ENCODE results near the gene SCARF1. TPM values are rescaled to one million over a fixed set of nuclear protein-coding genes. Genes with fewer than 3 reads are reported as not detected.

SCARF1 gene
- total RNA-seq, 1 donor from 2014 or later: 37.4 TPM

GRCh38 chr17:1638624-1639300 is 6.8 kb downstream of the SCARF1 start:
- H3K27me3 ChIP-seq (ENCODE audit: low read depth): no peaks in the 10 kb centered on the region
- ATAC-seq (no peak), DNase-seq (no peak)
- H3K36me3 ChIP-seq: peaks cover 44% of the 10 kb centered on the region
- no peaks in the 10 kb centered on the region for H3K9me3 ChIP-seq
- H3K4me1 ChIP-seq: peaks cover 12% of the 10 kb centered on the region
- no peak overlapping the region for H3K27ac ChIP-seq
- TF ChIP-seq, protein P1, sequence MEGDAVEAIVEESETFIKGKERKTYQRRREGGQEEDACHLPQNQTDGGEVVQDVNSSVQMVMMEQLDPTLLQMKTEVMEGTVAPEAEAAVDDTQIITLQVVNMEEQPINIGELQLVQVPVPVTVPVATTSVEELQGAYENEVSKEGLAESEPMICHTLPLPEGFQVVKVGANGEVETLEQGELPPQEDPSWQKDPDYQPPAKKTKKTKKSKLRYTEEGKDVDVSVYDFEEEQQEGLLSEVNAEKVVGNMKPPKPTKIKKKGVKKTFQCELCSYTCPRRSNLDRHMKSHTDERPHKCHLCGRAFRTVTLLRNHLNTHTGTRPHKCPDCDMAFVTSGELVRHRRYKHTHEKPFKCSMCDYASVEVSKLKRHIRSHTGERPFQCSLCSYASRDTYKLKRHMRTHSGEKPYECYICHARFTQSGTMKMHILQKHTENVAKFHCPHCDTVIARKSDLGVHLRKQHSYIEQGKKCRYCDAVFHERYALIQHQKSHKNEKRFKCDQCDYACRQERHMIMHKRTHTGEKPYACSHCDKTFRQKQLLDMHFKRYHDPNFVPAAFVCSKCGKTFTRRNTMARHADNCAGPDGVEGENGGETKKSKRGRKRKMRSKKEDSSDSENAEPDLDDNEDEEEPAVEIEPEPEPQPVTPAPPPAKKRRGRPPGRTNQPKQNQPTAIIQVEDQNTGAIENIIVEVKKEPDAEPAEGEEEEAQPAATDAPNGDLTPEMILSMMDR (IDR thresholded peaks at IDR 0.05): no peak
- intact Hi-C loops (cut with DNase I): no loop called here
- no peak overlapping the region for H3K4me3 ChIP-seq

DNA sequence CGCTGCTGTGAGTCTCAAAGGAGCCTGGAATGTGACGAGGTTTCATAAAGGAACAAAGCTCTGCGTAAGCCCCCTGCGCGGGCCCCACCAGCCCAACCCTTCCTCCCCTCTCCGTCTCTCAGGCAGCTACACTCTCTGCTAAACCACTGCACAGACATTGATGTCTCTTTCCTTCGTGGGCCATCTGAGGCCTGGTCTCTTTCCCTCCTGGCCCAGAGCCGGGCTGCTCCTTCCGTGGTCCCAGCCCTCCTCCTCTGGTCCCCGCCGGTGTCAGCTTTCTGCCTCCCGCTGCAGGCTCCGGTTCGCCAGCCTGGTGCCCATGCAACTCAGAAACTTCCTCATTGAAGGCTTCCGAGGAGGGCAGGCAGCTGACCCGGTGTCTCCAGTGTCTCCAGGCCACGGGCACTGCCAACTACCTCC is 7.4 kb downstream of the SCARF1 start:
- H3K27ac ChIP-seq: no peak overlapping the region
- no peaks in the 10 kb centered on the region for H3K9me3 ChIP-seq
- TF ChIP-seq, protein P1 (IDR thresholded peaks at IDR 0.05): no peak
- intact Hi-C loops (cut with DNase I): no loop called here
- peaks cover 11% of the 10 kb centered on the region for H3K4me1 ChIP-seq
- DNase-seq: no peak
- H3K36me3 ChIP-seq: peaks cover 44% of the 10 kb centered on the region
- no peak for ATAC-seq
- no peak overlapping the region for H3K4me3 ChIP-seq
- no peaks in the 10 kb centered on the region for H3K27me3 ChIP-seq (ENCODE audit: low read depth)

GRCh38 chr17:1636732-1637285 is 8.7 kb downstream of the SCARF1 start:
- no peak overlapping the region for H3K27ac ChIP-seq
- intact Hi-C loops (cut with DNase I): no loop called here
- DNase-seq (no peak), ATAC-seq (no peak)
- H3K27me3 ChIP-seq (ENCODE audit: low read depth): no peaks in the 10 kb centered on the region
- peaks cover 44% of the 10 kb centered on the region for H3K36me3 ChIP-seq
- no peaks in the 10 kb centered on the region for H3K9me3 ChIP-seq
- TF ChIP-seq, protein P1 (IDR thresholded peaks at IDR 0.05): no peak
- H3K4me3 ChIP-seq: no peak overlapping the region
- peaks cover 11% of the 10 kb centered on the region for H3K4me1 ChIP-seq

DNA sequence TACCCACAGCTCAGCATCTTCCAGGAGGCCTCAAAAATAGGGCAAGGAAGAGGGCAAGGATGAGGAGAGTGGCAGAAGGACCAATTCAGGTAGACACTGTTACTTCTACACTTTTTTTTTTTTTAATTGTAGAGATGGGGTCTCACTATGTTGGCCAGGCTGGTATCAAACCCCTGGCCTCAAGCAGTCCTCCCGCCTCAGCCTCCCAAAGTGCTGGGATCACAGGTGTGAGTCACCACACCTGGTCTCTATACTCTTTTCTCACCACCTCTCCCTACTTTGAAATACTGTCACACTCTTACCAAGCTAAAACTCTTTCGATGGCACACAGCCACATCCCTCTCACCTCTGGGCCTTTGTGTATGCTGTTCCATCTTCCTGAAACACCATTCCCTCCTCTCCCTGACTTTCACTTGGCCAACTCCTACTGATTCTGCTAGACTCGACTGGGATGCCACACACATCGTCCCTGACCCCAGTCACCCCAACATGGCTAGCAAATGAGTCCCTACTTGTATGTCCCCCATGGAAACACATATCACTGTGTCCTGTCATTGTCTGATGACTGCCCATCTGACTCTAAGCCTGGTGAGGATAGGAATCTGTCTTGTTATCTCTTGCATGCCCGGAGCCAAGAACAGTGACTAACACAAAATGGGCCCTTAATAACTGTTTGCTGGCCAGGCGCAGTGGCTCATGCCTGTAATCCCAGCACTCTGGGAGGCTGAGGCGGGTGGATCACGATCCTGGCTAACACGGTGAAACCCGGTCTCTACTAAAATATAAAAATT is 9.7 kb downstream of the SCARF1 start:
- intact Hi-C loops (cut with DNase I): no loop called here
- DNase-seq (no peak), ATAC-seq (no peak)
- H3K9me3 ChIP-seq: no peaks in the 10 kb centered on the region
- H3K36me3 ChIP-seq: peaks cover 44% of the 10 kb centered on the region
- H3K27me3 ChIP-seq (ENCODE audit: low read depth): no peaks in the 10 kb centered on the region
- peaks cover 14% of the 10 kb centered on the region for H3K4me1 ChIP-seq
- TF ChIP-seq, protein P1 (IDR thresholded peaks at IDR 0.05): no peak
- H3K27ac ChIP-seq: no peak overlapping the region
- H3K4me3 ChIP-seq: no peak overlapping the region

DNA sequence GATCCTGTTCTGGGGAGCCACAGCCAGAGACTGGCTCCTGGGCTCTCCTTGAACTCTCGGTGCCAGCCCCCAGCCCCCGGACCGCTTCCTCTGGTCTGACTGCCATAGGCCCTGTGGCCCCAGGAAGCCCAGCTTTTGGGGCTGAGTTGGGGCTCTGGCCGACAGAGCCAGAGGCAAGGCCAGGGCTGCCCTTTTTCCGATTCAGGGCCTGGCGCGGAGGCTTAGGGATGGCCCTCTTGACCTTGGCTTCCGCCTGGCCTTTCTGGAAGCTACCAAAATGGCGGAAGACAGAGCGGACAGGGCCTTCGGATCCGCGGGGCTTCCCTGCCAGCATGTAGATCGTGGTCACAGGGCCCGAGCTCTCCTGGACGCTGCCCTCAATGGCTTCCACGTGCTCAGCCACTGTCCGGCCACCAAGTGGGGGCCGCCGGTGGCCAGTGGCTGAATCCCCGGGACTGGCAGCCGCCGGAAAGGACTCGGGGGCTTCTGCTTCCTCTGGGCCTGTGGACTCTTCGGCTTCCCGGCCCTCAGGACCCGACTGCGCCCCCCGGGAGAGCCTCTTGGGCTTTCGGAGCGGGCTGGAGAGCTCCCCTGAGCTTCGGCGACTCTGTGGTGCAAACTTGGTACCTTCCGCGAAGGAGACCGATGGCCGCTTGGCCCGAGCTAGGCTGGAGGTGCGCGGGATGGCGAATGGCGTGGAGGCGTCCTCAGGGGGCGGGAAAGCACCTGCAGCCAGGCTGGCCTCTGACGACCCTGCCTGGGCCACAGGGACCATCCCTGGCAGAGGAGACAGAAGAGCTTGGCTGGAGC is 10.5 kb downstream of the SCARF1 start:
- Histone ChIP-seq H3K4me3 (no peak overlapping the region), H3K27me3 (ENCODE audit: low read depth) (no peaks in the 10 kb centered on the region), H3K27ac (no peak overlapping the region), H3K9me3 (no peaks in the 10 kb centered on the region), H3K4me1 (peaks cover 14% of the 10 kb centered on the region), H3K36me3 (peaks cover 44% of the 10 kb centered on the region)
- ATAC-seq (no peak), DNase-seq (no peak)
- TF ChIP-seq, protein P1 (IDR thresholded peaks at IDR 0.05): no peak
- intact Hi-C loops (cut with DNase I): no loop called here
